Right lobe of liver (tissue), 6 donors: Measurements from ENCODE around the gene KCNN2. TPM values are rescaled to one million over a fixed set of nuclear protein-coding genes. Genes with fewer than 3 reads are reported as not detected.

Experiments used
- ATAC-seq, 4 donors: fragments of 200-7000 bp; cut with Tn5 transposase; one replicate each; pipeline ENCODE4 v1.9.1; 2020; ENCODE audit warnings: mild to moderate bottlenecking in 4 of 4, moderate library complexity in 4 of 4
- DNase-seq, 3 donors: peaks; one replicate each; pipeline ENCODE4 v3.0.0-alpha.2; 2020
- H3K27ac ChIP-seq, 3 donors: fragments of 200-600 bp; one replicate each; pipeline ENCODE4 v1.8.0; 2022
- H3K27me3 ChIP-seq, 2 donors: fragments of 200-600 bp; one replicate each; pipeline ENCODE4 v1.8.0; 2022
- H3K36me3 ChIP-seq, 4 donors: fragments of 200-600 bp; sonication (generic) in 1 of 4; one replicate each; pipeline versions ENCODE4 v1.5.1 to v1.8.0; 2017 to 2022; ENCODE audit warnings: control low read depth in 1 of 4
- H3K4me1 ChIP-seq, 4 donors: fragments of 200-600 bp; sonication (generic) in 1 of 4; one replicate each; pipeline versions ENCODE4 v1.5.1 to v1.8.0; 2017 to 2022; ENCODE audit warnings: control low read depth in 1 of 4
- H3K4me3 ChIP-seq, 3 donors: fragments of 200-600 bp; one replicate each; pipeline ENCODE4 v1.8.0; 2022
- H3K9me3 ChIP-seq, 4 donors: fragments of 200-600 bp; sonication (generic) in 1 of 4; one replicate each; pipeline versions ENCODE4 v1.5.1 to v1.8.0; 2017 to 2022; ENCODE audit warnings: control low read depth in 1 of 4
- CTCF ChIP-seq, 4 donors: fragments of 200-600 bp in 3 of 4; fragments of 450-650 bp in 1 of 4; IDR thresholded peaks; one replicate each; pipeline versions ENCODE4 v1.5.1 to v1.8.0; 2016 to 2022; ENCODE audit warnings: antibody characterized with exemption in 4 of 4, mild to moderate bottlenecking in 2 of 4
- POLR2A ChIP-seq: fragments of 450-650 bp; IDR thresholded peaks from one replicate; pipeline ENCODE4 v1.6.1; 2017; ENCODE audit warnings: antibody characterized with exemption, mild to moderate bottlenecking
- WGBS: methylation state at CpG from one replicate; pipeline ENCODE4 v1.1.6; 2018; ENCODE audit warnings: low coverage, low lambda C conversion rate; ENCODE audit not compliant: insufficient coverage; ENCODE audit errors: missing lambda C conversion rate; 5-methylcytosine and 5-hydroxymethylcytosine counted together
- intact Hi-C, 2 donors: fragments of 100-400 bp; cut with DNase I; formaldehyde crosslinking; loops; one replicate each; pipeline versions ENCODE4 v1.11.2 to v1.14.1; 2022
- total RNA-seq, 6 experiments: library from RNA; depleted of rRNA in 2 of 6; stranded (reverse); fragments of >200 nt in 2 of 6; fragmentation: NEBNext Ultra II Directional in 3 of 6; extraction: Animal tissue kit (Norgen Biotek cat#: 25700) in 3 of 6; gene quantifications; one replicate each; pipeline versions ENCODE4 v1.1.0 to v1.2.4, GENCODE V29; 2016 to 2023
- donor health status: DM: no; HTN: yes; CAD: no.
- donor health status: DM: no; HTN: no; CAD: no.
- donor health status: DM: no; HTN: no; CAD: no.
- donor health status: DM: no; HTN: yes; CAD: no.
- donor health status: DM: no; HTN: yes; CAD: no.

KCNN2 gene
- total RNA-seq, 6 experiments from 2014 or later, result 0.60 to 17.4 (median 6.5) TPM

- ATAC-seq, result peak; percentile 56 to 92 (median 86)
- Histone ChIP-seq H3K4me1 (peaks cover 0 to 42% (median 11%) of the 10 kb centered on the region in 4 donors), H3K36me3 (no peaks in the 10 kb centered on the region), H3K27ac (peak overlapping the region in 1 of 3 donors; percentile 59), H3K4me3 (no peak overlapping the region), H3K9me3 (no peaks in the 10 kb centered on the region), H3K27me3 (no peaks in the 10 kb centered on the region)
- WGBS, result 33% methylated on average over 2 of the region's 3 CpGs
- TF ChIP-seq POLR2A (no peak), CTCF (IDR thresholded peaks at IDR 0.05) (no peak)
- peak in 1 of 3 donors; percentile 54 for DNase-seq
- intact Hi-C loops, result no loop called here
Observed at GRCh38 chr5:114407783-114408182, 45.9 kb downstream of the KCNN2 start.

- ATAC-seq (peak; percentile 65 to 82 (median 76)), DNase-seq (peak in 1 of 3 donors; percentile 64)
- intact Hi-C loops, result no loop called here
- 25% methylated on average over 3 of the region's 3 CpGs for WGBS
- Histone ChIP-seq H3K36me3 (no peaks in the 10 kb centered on the region), H3K4me1 (peaks cover 0 to 42% (median 11%) of the 10 kb centered on the region in 4 donors), H3K9me3 (no peaks in the 10 kb centered on the region), H3K27me3 (no peaks in the 10 kb centered on the region), H3K4me3 (no peak overlapping the region), H3K27ac (peak overlapping the region in 1 of 3 donors; percentile 59)
- TF ChIP-seq POLR2A (no peak), CTCF (IDR thresholded peaks at IDR 0.05) (no peak)
Observed at GRCh38 chr5:114408847-114409246, 47.0 kb downstream of the KCNN2 start.

GRCh38 chr5:114411380-114411931, 49.6 kb downstream of the KCNN2 start:
- Histone ChIP-seq H3K4me1 (peaks cover 0 to 59% (median 11%) of the 10 kb centered on the region in 4 donors), H3K27me3 (no peaks in the 10 kb centered on the region), H3K9me3 (no peaks in the 10 kb centered on the region), H3K27ac (peak overlapping the region in 1 of 3 donors; percentile 4), H3K4me3 (no peak overlapping the region), H3K36me3 (no peaks in the 10 kb centered on the region)
- intact Hi-C loops, result no loop called here
- peak in 3 of 4 donors; percentile 18 to 42 (median 40) for ATAC-seq
- DNase-seq, result no peak
- WGBS, result 48% methylated on average over 2 of the region's 3 CpGs
- TF ChIP-seq CTCF (IDR thresholded peaks at IDR 0.05), result no peak
- TF ChIP-seq POLR2A, result no peak

- Histone ChIP-seq H3K4me1 (peaks cover 0 to 63% (median 11%) of the 10 kb centered on the region in 4 donors), H3K27me3 (no peaks in the 10 kb centered on the region), H3K9me3 (no peaks in the 10 kb centered on the region), H3K4me3 (no peak overlapping the region), H3K36me3 (no peaks in the 10 kb centered on the region), H3K27ac (no peak overlapping the region)
- ATAC-seq (no peak), DNase-seq (no peak)
- TF ChIP-seq POLR2A, result no peak
- no peak for TF ChIP-seq CTCF (IDR thresholded peaks at IDR 0.05)
- intact Hi-C loops, result no loop called here
- WGBS, result 38% methylated on average over 1 of the region's 1 CpG
Observed at GRCh38 chr5:114412510-114413171, 50.8 kb downstream of the KCNN2 start.
